Measurements from ENCODE around the gene NOTCH1.

GRCh38 chr9:136454026-136454796 lies 91.6 kb downstream of the NOTCH1 start:
- no peak for TF ChIP-seq CTCF (IDR thresholded peaks at IDR 0.05; ENCODE audit: borderline replicate concordance, extremely low read depth, low read length, poor library complexity, severe bottlenecking)
- no peak for TF ChIP-seq EZH2 (IDR thresholded peaks at IDR 0.05; ENCODE audit: borderline replicate concordance, low read depth, low read length, severe bottlenecking)

All from DND-41 (cell line).